GM23338 (cell line): Measurements from ENCODE around the gene SNUPN. TPM values are rescaled to one million over a fixed set of nuclear protein-coding genes. Genes with fewer than 3 reads are reported as not detected.

Source experiments
- ATAC-seq: fragments of 200-7000 bp; cut with Tn5 transposase; 3 replicates; pipeline ENCODE4 v1.9.1; 2020
- DNase-seq: peaks from one replicate; pipeline ENCODE4 v3.0.0-alpha.2; 2015; ENCODE audit warnings: low spot score
- H2AFZ ChIP-seq: fragments of 200-600 bp; sonication (generic); 2 replicates; pipeline ENCODE4 v1.8.0; 2016; ENCODE audit warnings: antibody characterized with exemption, mild to moderate bottlenecking, moderate library complexity
- H3F3A ChIP-seq: fragments of 200-600 bp; sonication (generic); replicated peaks from 2 replicates; pipeline ENCODE4 v1.8.0; 2017; ENCODE audit warnings: antibody characterized with exemption, mixed run types, low read depth
- H3K27ac ChIP-seq: fragments of 200-600 bp; sonication (generic); 2 replicates; pipeline ENCODE4 v1.6.1; 2016; ENCODE audit warnings: low read depth
- H3K27me3 ChIP-seq: fragments of 200-600 bp; sonication (generic); 2 replicates; pipeline ENCODE4 v1.8.0; 2016; ENCODE audit warnings: mild to moderate bottlenecking, mixed run types, moderate library complexity; ENCODE audit not compliant: insufficient read depth
- H3K36me3 ChIP-seq: fragments of 200-600 bp; sonication (generic); 2 replicates; pipeline ENCODE4 v1.8.0; 2016; ENCODE audit warnings: mild to moderate bottlenecking; ENCODE audit not compliant: insufficient read depth
- H3K4me1 ChIP-seq: fragments of 200-600 bp; sonication (generic); 2 replicates; pipeline ENCODE4 v1.8.0; 2016; ENCODE audit warnings: mild to moderate bottlenecking, moderate library complexity; ENCODE audit not compliant: insufficient read depth
- H3K4me2 ChIP-seq: fragments of 200-600 bp; sonication (generic); 2 replicates; pipeline ENCODE4 v1.7.1; 2017; ENCODE audit warnings: mixed run types
- H3K4me3 ChIP-seq: fragments of 200-600 bp; sonication (generic); 2 replicates; pipeline ENCODE4 v1.6.1; 2016; ENCODE audit warnings: mixed run types
- H3K79me2 ChIP-seq: fragments of 200-600 bp; sonication (generic); replicated peaks from 2 replicates; pipeline ENCODE4 v1.8.0; 2017; ENCODE audit warnings: mild to moderate bottlenecking; ENCODE audit not compliant: insufficient read depth
- H3K9me2 ChIP-seq: fragments of 200-600 bp; sonication (generic); 2 replicates; pipeline ENCODE4 v1.8.0; 2017; ENCODE audit not compliant: insufficient read depth
- H4K20me1 ChIP-seq: fragments of 200-600 bp; sonication (generic); replicated peaks from 2 replicates; pipeline ENCODE4 v1.8.0; 2017; ENCODE audit warnings: mild to moderate bottlenecking; ENCODE audit not compliant: insufficient read depth
- H3K27ac Mint-ChIP-seq: 2 replicates; pipeline ENCODE4 v1.8.0; 2020; ENCODE audit warnings: inconsistent platforms, mild to moderate bottlenecking, moderate library complexity, mixed read lengths
- H3K27me3 Mint-ChIP-seq: 3 replicates; pipeline ENCODE4 v1.8.0; 2022; ENCODE audit warnings: low read depth, mild to moderate bottlenecking, moderate library complexity, mixed read lengths, inconsistent platforms; ENCODE audit not compliant: insufficient read depth, poor library complexity
- H3K36me3 Mint-ChIP-seq: 3 replicates; pipeline ENCODE4 v1.8.0; 2021; ENCODE audit warnings: low read depth, mild to moderate bottlenecking, inconsistent platforms, moderate library complexity, mixed read lengths
- H3K4me1 Mint-ChIP-seq: 3 replicates; pipeline ENCODE4 v1.8.0; 2020; ENCODE audit warnings: mild to moderate bottlenecking, inconsistent platforms, mixed read lengths
- H3K4me3 Mint-ChIP-seq: 3 replicates; pipeline ENCODE4 v1.8.0; 2021; ENCODE audit warnings: moderate library complexity, mild to moderate bottlenecking, inconsistent platforms, mixed read lengths
- H3K9me3 Mint-ChIP-seq: 3 replicates; pipeline ENCODE4 v1.8.0; 2020; ENCODE audit warnings: moderate library complexity, mild to moderate bottlenecking, inconsistent platforms, mixed read lengths
- CREB1 ChIP-seq: fragments of 250-450 bp; sonication (Bioruptor Pico); IDR thresholded peaks from 2 replicates; pipeline ENCODE4 v1.5.0; 2020; ENCODE audit warnings: low read depth, mild to moderate bottlenecking, moderate library complexity
- CTCF ChIP-seq, 2 experiments: fragments of 200-600 bp in 1 of 2; sonication (generic) in 1 of 2; conservative IDR thresholded peaks; 2 replicates each; pipeline versions ENCODE4 v1.5.1 to v1.6.1; 2016 to 2017; ENCODE audit warnings: antibody characterized with exemption in 2 of 2, low read depth in 2 of 2, mild to moderate bottlenecking in 2 of 2, moderate library complexity in 1 of 2
- EZH2 ChIP-seq: fragments of 200-600 bp; sonication (generic); IDR thresholded peaks from one replicate; pipeline ENCODE4 v1.8.0; 2017; ENCODE audit warnings: antibody characterized with exemption, mild to moderate bottlenecking, low read depth; ENCODE audit not compliant: unreplicated experiment
- EZH2phosphoT487 ChIP-seq: fragments of 200-600 bp; sonication (generic); IDR thresholded peaks from one replicate; pipeline ENCODE4 v1.8.1; 2018; ENCODE audit warnings: antibody characterized with exemption; ENCODE audit not compliant: unreplicated experiment
- JUNB ChIP-seq: IDR thresholded peaks from one replicate; pipeline ENCODE4 v1.6.1; 2016; ENCODE audit warnings: antibody characterized with exemption; ENCODE audit not compliant: unreplicated experiment
- NANOG ChIP-seq: IDR thresholded peaks from 2 replicates; pipeline ENCODE4 v1.6.1; 2016; ENCODE audit warnings: antibody characterized with exemption, borderline replicate concordance
- POLR2AphosphoS5 ChIP-seq: IDR thresholded peaks from 2 replicates; pipeline ENCODE4 v1.6.1; 2016; ENCODE audit warnings: antibody characterized with exemption, low read depth
- STAT1 ChIP-seq: IDR thresholded peaks from one replicate; pipeline ENCODE4 v1.6.1; 2016; ENCODE audit warnings: antibody characterized with exemption; ENCODE audit not compliant: unreplicated experiment
- ZNF114 ChIP-seq: fragments of 250-450 bp; sonication (Bioruptor Pico); IDR thresholded peaks from 2 replicates; pipeline ENCODE4 v1.5.0; 2020; ENCODE audit warnings: mild to moderate bottlenecking, moderate library complexity
- ZNF331 ChIP-seq: fragments of 250-450 bp; sonication (Bioruptor Pico); IDR thresholded peaks from 2 replicates; pipeline ENCODE4 v1.5.0; 2020; ENCODE audit warnings: low read depth, mild to moderate bottlenecking, moderate library complexity
- polyA plus RNA-seq: library from polyadenylated mRNA; unstranded; fragments of >200 nt; fragmentation: Nextera tagmentation; extraction: Ambion mirVana; gene quantifications from 2 replicates; pipeline ENCODE4 v1.2.1, GENCODE V29; 2016
- total RNA-seq: library from RNA; depleted of rRNA; stranded (reverse); fragments of >200 nt; shearing (Covaris generic); gene quantifications from 2 replicates; pipeline ENCODE4 v1.2.3, GENCODE V29; 2014
- TF ChIP-seq, protein P1 (sequence below): fragments of 250-450 bp; sonication (Bioruptor Pico); IDR thresholded peaks from 2 replicates; pipeline ENCODE4 v1.5.0; 2020; ENCODE audit warnings: mild to moderate bottlenecking, moderate library complexity
- TF ChIP-seq, protein P2 (sequence below): IDR thresholded peaks from 2 replicates; pipeline ENCODE4 v1.6.1; 2016; ENCODE audit warnings: antibody characterized with exemption
- TF ChIP-seq, protein P3 (sequence below): IDR thresholded peaks from one replicate; pipeline ENCODE4 v1.6.1; 2018; ENCODE audit warnings: antibody characterized with exemption; ENCODE audit not compliant: unreplicated experiment

SNUPN gene
- total and polyA plus RNA-seq, 2 experiments from 2014 or later: 20.5 to 27.7 TPM

- Mint-ChIP-seq H3K27ac (no peak overlapping the region), H3K36me3 (peaks cover 35% of the 10 kb centered on the region), H3K9me3 (no peaks in the 10 kb centered on the region), H3K27me3 (peaks cover 28% of the 10 kb centered on the region), H3K4me1 (peaks cover 56% of the 10 kb centered on the region), H3K4me3 (peak overlapping the region; percentile 57)
- ATAC-seq (no peak), DNase-seq (no peak)
- H3K4me2 ChIP-seq: peak overlapping the region; percentile 99; the same call in 1 of the 2 replicates
- peaks cover 21% of the 10 kb centered on the region for H3K4me1 ChIP-seq
- 0 out of 2 replicates have a peak overlapping the region, but pooled peaks have one; percentile 59 for H3K27ac ChIP-seq
- peaks cover 2% of the 10 kb centered on the region; the same call in 1 of the 2 replicates for H3K27me3 ChIP-seq
- peaks cover 22% of the 10 kb centered on the region for H3F3A ChIP-seq
- H2AFZ ChIP-seq: no peak overlapping the region
- peaks cover 12% of the 10 kb centered on the region; the same call in 1 of the 2 replicates for H4K20me1 ChIP-seq
- TF ChIP-seq, protein P1, sequence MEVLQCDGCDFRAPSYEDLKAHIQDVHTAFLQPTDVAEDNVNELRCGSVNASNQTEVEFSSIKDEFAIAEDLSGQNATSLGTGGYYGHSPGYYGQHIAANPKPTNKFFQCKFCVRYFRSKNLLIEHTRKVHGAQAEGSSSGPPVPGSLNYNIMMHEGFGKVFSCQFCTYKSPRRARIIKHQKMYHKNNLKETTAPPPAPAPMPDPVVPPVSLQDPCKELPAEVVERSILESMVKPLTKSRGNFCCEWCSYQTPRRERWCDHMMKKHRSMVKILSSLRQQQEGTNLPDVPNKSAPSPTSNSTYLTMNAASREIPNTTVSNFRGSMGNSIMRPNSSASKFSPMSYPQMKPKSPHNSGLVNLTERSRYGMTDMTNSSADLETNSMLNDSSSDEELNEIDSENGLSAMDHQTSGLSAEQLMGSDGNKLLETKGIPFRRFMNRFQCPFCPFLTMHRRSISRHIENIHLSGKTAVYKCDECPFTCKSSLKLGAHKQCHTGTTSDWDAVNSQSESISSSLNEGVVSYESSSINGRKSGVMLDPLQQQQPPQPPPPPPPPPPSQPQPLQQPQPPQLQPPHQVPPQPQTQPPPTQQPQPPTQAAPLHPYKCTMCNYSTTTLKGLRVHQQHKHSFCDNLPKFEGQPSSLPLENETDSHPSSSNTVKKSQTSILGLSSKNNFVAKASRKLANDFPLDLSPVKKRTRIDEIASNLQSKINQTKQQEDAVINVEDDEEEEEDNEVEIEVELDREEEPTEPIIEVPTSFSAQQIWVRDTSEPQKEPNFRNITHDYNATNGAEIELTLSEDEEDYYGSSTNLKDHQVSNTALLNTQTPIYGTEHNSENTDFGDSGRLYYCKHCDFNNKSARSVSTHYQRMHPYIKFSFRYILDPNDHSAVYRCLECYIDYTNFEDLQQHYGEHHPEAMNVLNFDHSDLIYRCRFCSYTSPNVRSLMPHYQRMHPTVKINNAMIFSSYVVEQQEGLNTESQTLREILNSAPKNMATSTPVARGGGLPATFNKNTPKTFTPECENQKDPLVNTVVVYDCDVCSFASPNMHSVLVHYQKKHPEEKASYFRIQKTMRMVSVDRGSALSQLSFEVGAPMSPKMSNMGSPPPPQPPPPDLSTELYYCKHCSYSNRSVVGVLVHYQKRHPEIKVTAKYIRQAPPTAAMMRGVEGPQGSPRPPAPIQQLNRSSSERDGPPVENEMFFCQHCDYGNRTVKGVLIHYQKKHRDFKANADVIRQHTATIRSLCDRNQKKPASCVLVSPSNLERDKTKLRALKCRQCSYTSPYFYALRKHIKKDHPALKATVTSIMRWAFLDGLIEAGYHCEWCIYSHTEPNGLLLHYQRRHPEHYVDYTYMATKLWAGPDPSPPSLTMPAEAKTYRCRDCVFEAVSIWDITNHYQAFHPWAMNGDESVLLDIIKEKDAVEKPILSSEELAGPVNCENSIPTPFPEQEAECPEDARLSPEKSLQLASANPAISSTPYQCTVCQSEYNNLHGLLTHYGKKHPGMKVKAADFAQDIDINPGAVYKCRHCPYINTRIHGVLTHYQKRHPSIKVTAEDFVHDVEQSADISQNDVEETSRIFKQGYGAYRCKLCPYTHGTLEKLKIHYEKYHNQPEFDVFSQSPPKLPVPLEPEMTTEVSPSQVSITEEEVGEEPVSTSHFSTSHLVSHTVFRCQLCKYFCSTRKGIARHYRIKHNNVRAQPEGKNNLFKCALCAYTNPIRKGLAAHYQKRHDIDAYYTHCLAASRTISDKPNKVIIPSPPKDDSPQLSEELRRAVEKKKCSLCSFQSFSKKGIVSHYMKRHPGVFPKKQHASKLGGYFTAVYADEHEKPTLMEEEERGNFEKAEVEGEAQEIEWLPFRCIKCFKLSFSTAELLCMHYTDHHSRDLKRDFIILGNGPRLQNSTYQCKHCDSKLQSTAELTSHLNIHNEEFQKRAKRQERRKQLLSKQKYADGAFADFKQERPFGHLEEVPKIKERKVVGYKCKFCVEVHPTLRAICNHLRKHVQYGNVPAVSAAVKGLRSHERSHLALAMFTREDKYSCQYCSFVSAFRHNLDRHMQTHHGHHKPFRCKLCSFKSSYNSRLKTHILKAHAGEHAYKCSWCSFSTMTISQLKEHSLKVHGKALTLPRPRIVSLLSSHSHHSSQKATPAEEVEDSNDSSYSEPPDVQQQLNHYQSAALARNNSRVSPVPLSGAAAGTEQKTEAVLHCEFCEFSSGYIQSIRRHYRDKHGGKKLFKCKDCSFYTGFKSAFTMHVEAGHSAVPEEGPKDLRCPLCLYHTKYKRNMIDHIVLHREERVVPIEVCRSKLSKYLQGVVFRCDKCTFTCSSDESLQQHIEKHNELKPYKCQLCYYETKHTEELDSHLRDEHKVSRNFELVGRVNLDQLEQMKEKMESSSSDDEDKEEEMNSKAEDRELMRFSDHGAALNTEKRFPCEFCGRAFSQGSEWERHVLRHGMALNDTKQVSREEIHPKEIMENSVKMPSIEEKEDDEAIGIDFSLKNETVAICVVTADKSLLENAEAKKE (CRISPR knock-in tag): no peak
- TF ChIP-seq EZH2: no peak
- TF ChIP-seq POLR2AphosphoS5: no peak
- TF ChIP-seq JUNB: no peak
- no peak for TF ChIP-seq EZH2phosphoT487
- TF ChIP-seq ZNF114: no peak
- TF ChIP-seq STAT1: no peak
- TF ChIP-seq CREB1 (CRISPR knock-in tag): no peak
- TF ChIP-seq, protein P2, sequence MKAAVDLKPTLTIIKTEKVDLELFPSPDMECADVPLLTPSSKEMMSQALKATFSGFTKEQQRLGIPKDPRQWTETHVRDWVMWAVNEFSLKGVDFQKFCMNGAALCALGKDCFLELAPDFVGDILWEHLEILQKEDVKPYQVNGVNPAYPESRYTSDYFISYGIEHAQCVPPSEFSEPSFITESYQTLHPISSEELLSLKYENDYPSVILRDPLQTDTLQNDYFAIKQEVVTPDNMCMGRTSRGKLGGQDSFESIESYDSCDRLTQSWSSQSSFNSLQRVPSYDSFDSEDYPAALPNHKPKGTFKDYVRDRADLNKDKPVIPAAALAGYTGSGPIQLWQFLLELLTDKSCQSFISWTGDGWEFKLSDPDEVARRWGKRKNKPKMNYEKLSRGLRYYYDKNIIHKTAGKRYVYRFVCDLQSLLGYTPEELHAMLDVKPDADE: no peak
- TF ChIP-seq, protein P3, sequence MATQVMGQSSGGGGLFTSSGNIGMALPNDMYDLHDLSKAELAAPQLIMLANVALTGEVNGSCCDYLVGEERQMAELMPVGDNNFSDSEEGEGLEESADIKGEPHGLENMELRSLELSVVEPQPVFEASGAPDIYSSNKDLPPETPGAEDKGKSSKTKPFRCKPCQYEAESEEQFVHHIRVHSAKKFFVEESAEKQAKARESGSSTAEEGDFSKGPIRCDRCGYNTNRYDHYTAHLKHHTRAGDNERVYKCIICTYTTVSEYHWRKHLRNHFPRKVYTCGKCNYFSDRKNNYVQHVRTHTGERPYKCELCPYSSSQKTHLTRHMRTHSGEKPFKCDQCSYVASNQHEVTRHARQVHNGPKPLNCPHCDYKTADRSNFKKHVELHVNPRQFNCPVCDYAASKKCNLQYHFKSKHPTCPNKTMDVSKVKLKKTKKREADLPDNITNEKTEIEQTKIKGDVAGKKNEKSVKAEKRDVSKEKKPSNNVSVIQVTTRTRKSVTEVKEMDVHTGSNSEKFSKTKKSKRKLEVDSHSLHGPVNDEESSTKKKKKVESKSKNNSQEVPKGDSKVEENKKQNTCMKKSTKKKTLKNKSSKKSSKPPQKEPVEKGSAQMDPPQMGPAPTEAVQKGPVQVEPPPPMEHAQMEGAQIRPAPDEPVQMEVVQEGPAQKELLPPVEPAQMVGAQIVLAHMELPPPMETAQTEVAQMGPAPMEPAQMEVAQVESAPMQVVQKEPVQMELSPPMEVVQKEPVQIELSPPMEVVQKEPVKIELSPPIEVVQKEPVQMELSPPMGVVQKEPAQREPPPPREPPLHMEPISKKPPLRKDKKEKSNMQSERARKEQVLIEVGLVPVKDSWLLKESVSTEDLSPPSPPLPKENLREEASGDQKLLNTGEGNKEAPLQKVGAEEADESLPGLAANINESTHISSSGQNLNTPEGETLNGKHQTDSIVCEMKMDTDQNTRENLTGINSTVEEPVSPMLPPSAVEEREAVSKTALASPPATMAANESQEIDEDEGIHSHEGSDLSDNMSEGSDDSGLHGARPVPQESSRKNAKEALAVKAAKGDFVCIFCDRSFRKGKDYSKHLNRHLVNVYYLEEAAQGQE: no peak
- no peak for TF ChIP-seq ZNF331 (CRISPR knock-in tag)
- TF ChIP-seq CTCF (conservative IDR thresholded peaks at IDR 0.05; ENCODE audit: low read depth in 2 of 2): no peak
- TF ChIP-seq NANOG: no peak
- 0 out of 2 replicates have a peak overlapping the region, but pooled peaks have one; percentile 26 for H3K4me3 ChIP-seq
- peaks cover 70% of the 10 kb centered on the region for H3K79me2 ChIP-seq
- H3K36me3 ChIP-seq: no peaks in the 10 kb centered on the region; the same call in 1 of the 2 replicates
- no peaks in the 10 kb centered on the region for H3K9me2 ChIP-seq
Observed at GRCh38 chr15:75651810-75652543, 26.5 kb upstream of the SNUPN start.
